ENCODE data around the gene C15orf61.
A peak's percentile ranks its signal among the peaks of the same experiment; 100 is the strongest.

C15orf61 gene

DNA sequence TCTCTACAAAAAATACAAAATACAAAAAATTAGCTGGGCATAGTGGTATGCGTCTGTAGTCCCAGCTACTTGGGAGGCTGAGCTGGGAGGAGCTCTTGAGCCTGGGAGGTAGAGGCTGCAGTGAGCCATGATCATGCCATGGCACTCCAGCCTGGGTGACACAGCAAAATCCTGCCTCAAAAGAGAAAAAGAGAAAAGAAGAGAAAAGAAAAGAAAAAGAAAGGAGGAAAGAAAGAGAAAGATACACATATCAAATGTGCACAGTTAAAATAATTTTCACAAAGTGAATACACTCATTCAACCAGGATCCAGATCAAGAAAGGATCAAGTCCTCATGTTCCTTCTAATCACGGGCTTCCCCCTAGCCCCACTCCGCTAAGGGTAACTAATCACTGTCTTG lies 5.8 kb upstream of the C15orf61 start:
- no peak for DNase-seq

DNA sequence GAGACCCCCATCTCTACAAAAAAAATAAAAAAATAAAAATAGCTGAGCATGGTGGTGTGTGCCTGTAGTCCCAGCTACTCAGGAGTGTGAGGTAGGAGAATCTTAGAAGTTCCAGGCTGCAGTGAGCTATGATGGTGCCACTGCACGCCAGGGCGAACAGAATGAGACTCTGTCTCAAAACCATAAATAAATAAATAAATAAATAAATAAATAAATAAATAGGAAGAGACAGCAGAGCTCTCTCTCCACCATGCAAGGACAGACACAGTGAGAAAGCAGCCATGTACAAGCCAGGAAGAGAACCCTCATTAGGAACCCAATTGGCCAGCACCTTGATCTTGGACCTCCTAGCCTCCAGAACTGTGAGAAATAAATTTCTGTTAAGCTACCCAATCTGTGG lies 5.4 kb upstream of the C15orf61 start:
- no peak for DNase-seq

DNA sequence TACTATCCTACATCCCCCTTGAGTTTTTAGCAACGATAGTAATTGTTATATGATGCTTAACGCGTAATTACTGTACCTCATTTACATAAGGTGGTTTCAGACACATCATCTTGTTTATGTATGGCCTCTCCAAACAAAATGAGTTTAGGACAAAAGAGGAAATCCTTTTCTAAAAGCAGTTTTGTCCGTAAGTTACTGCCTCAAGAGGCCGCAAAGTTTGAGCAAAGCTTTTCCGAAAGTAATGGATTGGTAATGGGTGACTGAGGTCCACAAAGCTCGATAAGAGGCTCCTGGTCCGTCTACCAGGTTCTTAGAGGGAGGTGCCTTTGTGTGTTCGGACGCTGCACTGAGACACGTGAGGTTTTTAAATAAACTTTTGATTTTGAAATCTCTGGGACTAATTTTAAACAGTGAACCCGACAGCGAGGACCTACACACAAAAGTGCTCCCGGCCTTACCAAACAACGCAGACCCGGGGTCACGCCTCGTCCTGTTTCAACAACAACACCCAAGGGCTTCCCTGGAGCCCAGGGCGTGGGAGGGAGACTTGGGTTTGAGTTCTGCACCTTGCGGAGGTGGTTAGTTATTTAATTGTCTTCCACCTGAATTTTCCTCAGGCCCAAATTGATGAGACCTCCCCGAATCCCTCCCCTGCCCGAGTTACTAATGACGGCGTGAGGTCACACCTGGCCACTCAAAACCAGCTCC lies 456 bp upstream of the C15orf61 start:
- DNase-seq, result no peak

DNA sequence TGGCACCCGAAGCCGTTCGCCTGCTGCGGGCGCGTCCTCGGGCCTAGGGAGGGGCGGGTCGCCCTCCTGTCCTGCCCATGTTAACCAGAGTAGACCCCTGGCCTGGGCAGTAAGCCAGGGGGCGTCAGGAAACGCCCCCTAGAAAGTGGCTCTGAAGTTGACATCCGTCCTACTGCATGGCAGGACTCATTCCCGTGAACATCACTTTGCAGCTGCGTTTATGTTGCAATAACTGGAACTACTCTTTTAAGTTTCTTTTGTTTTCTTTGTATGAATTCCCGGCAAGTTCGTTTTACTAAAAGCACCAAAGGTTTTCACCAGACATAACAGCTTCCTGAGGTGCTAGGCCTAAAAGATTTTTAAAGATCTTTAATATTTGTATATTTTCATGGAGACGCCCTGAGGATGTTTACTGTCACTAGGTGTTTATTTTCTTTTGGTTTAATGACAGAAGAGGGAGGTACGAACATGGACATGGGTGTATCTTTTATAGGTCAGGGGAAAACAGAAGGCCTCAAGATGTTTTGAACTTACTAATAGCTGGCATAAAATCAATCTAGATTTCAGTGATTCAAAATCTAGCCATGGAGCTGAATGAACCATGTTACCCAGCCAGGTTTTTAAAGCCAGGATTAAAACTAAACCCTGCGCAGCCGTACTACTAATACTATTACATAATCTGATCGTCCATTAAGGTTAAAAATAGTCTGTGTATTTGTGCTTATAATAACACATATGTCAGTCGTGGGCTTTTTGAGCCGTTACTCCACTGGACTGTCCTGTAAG lies 1.0 kb downstream of the C15orf61 start:
- DNase-seq, result peak; percentile 41

GRCh38 chr15:67523330-67523729 lies 2.4 kb downstream of the C15orf61 start:
- no peak for DNase-seq

DNA sequence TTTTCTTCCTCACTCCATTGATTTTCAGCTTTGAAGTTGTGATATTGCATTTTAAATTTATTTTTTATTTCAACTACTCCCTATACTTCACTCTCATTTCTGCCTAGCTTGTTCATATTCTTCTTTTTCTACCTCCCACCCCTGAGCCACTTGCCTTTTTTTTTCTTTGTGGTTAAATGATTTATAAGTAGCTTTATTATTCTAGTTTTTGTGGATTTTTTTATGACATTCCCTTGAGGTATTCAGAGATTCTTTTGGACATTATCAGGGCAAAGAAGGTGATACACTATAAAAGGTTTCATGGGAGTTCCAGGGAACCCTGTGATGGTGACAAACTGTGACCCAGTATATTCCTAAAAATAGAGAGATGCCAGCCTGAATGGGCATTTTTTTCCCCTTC lies 3.3 kb downstream of the C15orf61 start:
- peak; percentile 29 for DNase-seq

- no peak for DNase-seq
Observed at GRCh38 chr15:67528513-67528912, 7.6 kb downstream of the C15orf61 start.

DNA sequence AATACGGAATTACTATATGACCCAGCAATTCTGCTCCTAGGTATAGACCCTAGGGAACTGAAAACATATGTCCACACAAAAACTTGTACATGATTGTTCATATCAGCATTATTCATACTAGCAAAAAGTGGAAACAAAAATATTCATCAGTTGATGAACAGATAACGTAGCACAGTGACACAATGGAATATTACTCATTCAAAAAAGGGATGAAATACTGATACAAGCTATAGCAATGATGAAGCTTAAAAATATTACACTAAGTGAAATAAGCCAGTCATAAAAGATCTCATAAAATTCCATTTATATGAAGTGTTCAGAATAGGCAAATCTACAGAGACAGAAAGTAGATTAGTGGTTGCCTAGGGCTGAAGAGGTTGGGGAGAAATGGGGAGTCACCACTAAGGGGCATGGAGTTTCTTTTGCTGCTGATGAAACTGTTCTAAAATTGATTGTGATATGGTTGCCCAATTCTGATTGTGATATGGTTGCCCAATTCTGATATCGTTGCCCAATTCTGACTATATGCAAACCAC lies 10.5 kb downstream of the C15orf61 start:
- DNase-seq, result peak; percentile 85

GRCh38 chr15:67533873-67534272 lies 12.9 kb downstream of the C15orf61 start:
- DNase-seq, result no peak

DNA sequence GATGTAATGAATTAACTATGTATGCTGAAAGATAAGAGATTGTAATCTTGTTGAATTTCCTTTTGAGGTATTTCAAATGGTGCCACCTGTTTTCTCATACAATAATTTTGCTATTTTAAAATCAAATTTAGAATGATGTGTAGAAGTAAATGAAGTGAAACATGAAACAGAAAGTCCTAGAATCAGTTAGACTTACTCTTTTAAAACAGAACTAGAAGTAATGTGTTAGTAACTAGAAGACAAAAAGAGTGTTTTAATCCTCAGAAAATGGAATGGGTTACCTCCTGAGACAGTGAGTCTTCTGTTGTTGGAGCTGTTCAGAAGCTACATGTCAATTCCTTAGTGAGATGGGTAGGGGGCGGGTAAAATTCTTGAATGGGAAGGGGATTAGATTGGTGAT lies 13.4 kb downstream of the C15orf61 start:
- DNase-seq, result no peak

DNA sequence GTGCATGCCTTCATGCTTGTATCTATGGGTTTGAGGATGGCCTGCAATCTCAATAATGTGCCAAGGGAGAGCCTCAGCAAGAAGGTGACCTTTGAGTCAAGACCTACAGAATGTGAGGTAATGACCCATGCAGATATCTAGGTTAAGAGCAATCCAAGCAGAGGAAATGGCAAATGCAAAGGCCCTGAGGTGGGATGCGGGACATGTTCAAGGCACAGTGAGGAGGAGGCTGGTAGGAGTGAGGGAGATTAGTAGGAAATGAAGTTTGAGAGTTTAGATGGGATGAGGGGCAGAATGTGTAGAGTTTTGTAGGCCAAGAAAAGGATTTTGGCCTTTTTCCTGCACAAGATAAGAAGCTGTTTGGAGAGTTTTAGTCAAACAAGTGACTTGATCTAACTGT lies 16.8 kb downstream of the C15orf61 start:
- no peak for DNase-seq

DNA sequence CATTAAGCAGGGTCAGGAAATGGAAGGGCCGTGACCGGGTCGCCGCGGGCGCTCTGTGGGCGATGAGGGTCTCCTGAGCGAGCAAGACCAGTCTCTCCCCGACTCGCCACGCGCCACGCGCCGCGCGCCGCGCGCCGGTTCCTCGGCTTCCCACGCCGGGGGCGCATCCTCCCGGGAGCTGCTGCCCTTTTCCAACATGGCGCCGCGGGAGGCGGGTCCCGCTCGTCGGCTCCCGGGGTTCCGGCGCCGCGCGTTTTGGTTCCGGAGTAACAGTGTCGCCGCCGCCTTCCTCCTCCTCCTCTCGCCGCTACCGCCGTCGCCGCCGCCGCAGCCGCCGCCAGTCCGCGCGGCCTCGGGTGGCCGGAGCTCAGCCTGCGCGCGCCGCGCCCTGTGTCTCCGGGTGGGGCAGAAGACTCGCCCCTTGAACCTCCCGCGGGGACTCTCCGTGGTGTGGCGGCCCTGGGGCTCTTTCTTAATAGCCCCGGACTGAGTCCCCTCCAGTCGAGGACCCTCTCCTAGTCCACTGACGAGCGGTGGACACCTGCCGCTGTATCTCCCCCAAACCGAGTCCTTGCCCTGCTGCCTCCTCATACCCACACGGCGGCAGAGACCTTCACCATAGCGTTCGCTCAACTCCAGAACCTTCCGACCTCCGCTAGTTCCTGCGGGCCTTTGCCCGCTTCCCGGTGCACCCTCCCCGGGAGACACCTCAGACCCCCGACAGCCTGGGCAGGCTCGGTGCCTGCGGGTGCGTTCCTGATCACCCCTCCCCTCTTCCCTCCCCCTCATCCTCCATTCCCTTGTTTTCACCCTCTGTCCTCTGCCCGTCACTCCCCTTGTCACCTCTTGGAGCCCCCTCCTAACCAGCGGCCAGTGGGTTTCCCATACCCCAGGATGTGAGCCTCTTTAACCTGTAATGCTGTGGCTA lies 21.8 kb downstream of the C15orf61 start, which contains the start of gene MAP2K5:
MAP2K5 (plus strand) TSS at position 284 of the 928 bp plus-strand sequence; CDS start at position 917, 633 bp downstream.
- DNase-seq, result peak; percentile 67

- DNase-seq, result no peak
Observed at GRCh38 chr15:67543348-67543718, 22.4 kb downstream of the C15orf61 start.

DNA sequence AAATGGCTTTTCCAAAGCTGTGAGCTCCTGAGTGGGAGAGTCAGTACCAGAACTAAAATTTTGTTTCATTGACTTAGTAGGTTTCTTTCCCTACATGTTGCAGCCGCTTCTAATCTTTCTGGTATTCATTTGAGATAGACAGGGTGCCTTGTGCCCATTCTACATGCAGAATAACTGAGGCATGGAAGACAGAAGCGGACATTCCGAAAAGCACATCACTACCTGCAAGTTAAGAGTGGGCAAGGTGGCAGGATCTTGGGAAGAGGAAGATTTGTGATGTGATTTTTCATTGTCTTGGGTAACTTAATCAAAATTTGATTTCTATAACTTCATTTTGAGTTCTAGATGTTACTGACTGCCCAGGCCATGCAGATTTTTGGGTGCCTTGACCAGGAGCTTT lies 23.5 kb downstream of the C15orf61 start:
- no peak for DNase-seq

- DNase-seq, result no peak
Observed at GRCh38 chr15:67545864-67546263, 24.9 kb downstream of the C15orf61 start.

DNA sequence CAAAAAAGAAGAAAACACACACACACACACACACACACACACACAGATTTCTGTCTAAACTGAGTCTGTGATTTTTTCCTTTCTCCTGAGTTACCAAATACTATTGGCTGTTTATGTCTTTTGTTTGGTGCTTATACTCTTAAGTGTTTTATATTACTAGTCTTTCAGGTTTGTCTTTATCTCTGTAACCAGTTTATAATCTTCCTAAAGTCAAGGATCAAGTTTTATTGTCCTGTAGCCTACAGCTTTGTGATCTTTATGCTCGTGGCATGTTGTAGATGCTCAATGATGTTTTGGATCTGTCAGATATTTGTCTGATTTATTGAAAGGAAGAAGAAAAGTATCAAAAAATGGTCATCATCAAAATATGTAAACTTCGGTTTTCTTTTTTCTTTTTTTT lies 26.1 kb downstream of the C15orf61 start:
- DNase-seq, result no peak

- DNase-seq, result no peak
Observed at GRCh38 chr15:67547836-67548235, 26.9 kb downstream of the C15orf61 start.

DNA sequence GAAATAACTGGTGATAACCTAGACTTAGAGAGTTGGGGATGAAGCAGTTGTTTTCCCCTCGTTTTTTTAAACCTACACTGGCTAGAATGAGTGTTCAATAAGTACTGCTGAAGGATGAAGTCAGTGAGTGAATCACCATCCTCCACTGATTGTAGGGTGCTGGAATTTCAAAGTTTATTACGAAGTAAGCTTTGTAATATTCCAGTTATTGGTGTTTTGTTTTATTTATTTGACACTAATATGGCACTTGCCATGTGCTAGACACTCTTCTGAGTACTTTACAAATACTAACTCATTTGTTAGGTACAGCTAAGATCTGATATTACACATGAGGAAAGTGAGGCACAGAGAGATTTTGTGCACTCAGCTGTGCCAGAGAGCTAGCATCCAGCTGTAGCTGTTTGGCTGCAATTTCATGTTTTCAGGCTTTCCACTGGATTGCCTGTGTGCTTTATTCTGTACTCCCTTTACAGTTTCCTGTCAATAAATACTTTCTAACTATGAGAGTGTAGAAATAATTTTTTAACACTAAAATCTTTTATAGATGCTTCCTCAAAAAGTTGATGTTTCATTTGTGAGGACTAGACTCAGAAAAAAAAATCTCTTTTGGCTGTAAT lies 27.4 kb downstream of the C15orf61 start:
- peak; percentile 34 for DNase-seq

DNA sequence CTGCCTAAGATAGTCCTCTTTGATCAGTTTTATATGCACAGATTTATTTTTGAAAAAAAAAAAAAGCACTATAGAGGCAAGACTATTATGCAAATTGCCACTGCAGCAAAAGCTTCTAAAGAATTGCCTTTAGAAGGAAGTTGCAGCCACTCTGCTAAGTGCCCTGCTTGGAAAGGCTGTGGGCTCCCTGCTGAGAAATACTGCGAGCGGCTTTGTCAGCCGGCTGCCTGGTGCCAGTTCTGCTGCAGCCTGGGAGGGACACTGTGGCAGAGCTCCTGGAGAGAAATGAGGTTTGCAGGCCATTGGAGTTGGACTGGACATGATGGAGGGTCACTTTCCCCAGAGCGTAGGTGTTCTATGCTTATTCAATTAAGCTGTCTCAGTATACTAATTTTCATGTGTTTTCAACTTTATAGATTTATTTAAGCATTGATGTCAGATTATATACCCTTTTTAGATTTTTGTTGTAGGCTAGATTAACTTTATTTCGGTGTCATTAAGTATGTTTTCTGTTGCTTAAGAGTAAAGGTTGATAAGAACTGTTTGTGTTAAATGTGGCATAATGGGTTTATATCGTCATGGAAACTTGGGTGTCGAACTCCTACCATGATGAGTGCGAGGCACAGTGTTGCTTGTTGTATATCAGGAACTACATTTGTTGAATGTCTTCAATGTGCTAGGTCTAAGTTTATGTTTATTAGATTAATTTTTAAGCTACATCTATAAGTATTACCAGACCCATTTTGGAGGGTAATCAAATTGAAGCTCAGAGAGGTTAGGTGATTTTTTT lies 28.1 kb downstream of the C15orf61 start:
- DNase-seq, result no peak

DNA sequence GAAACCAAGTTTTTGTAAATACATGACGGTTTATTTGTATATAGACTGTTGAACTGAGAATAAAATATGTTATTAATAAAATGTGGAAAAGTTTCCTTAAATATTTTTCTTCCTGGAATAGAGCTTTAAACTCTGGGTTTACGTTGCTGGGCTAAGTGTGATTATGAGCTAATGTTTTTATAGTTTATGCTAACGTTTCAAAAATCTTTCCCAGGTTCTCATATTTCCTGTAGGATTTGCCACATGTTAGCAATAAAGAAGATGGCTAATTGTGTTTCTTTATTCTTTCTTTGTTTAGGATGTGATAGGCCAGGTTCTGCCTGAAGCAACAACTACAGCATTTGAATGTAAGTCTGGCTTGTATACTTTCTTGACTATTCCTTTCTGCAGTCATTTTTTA lies 28.8 kb downstream of the C15orf61 start:
- DNase-seq, result no peak

DNA sequence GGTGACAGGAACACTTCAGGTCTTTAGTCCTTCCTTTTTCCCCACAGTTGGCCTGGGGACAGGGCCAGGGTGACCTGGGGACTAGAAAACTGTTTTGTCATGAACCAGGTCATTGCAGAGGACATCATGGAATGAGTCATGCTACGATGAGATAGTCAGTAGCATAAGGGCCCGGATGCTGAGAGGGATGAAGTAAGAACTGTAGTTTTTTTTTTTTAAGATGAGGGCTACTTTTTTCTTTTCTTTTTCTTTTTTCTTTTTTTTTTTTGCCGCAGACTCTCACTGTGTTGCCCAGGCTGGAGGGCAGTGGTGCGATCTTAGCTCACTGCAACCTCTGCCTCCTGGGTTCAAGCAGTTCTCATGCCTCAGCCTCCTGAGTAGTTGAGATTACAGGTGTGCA lies 29.6 kb downstream of the C15orf61 start:
- DNase-seq, result no peak
